Prostate gland (tissue), 2 donors: ENCODE measurements around the gene PUS10. TPM values are rescaled to one million over a fixed set of nuclear protein-coding genes. Genes with fewer than 3 reads are reported as not detected.

Experiments used
- DNase-seq: peaks from one replicate; pipeline ENCODE4 v3.0.0-alpha.2; 2019; ENCODE audit warnings: low spot score
- H3K27ac ChIP-seq, 2 donors: fragments of 200-600 bp; sonication (generic); 2 replicates each; pipeline ENCODE4 v1.5.1; 2017 to 2019
- H3K27me3 ChIP-seq: fragments of 200-600 bp; sonication (generic); replicated peaks from 2 replicates; pipeline ENCODE4 v1.5.1; 2019; ENCODE audit not compliant: insufficient read depth
- H3K36me3 ChIP-seq, 2 donors: fragments of 200-600 bp; sonication (generic); 1 replicate in 1 of 2; 2 replicates in 1 of 2; pipeline versions ENCODE4 v1.5.1 to v1.8.1; 2017 to 2019
- H3K4me1 ChIP-seq: fragments of 200-600 bp; sonication (generic); replicated peaks from 2 replicates; pipeline ENCODE4 v1.5.1; 2019
- H3K4me3 ChIP-seq, 2 donors: fragments of 200-600 bp; sonication (generic); 2 replicates each; pipeline ENCODE4 v1.5.1; 2017 to 2019
- H3K9me3 ChIP-seq: fragments of 200-600 bp; sonication (generic); 2 replicates; pipeline ENCODE4 v1.5.1; 2017
- CTCF ChIP-seq, 4 experiments: fragments of 200-600 bp in 2 of 4; fragments of 450-650 bp in 2 of 4; sonication (generic) in 2 of 4; IDR thresholded peaks; 1 replicate in 3 of 4; 2 replicates in 1 of 4; pipeline ENCODE4 v1.5.1; 2016 to 2019; ENCODE audit warnings: antibody characterized with exemption in 4 of 4, mild to moderate bottlenecking in 2 of 4, moderate library complexity in 2 of 4
- POLR2A ChIP-seq: fragments of 450-650 bp; IDR thresholded peaks from one replicate; pipeline ENCODE4 v1.6.1; 2016; ENCODE audit warnings: antibody characterized with exemption, mild to moderate bottlenecking
- POLR2AphosphoS5 ChIP-seq: sonication (generic); formaldehyde crosslinking; IDR thresholded peaks from one replicate; pipeline ENCODE4 v1.6.1; 2017; ENCODE audit warnings: antibody characterized with exemption
- WGBS: methylation state at CpG from one replicate; pipeline ENCODE4 v1.1.5; 2018; 5-methylcytosine and 5-hydroxymethylcytosine counted together
- intact Hi-C: fragments of 100-400 bp; cut with DNase I; formaldehyde crosslinking; loops from one replicate; pipeline ENCODE4 v1.14.2; 2022
- total RNA-seq, 2 donors: library from RNA; depleted of rRNA; stranded (reverse); fragments of >200 nt; gene quantifications; one replicate each; pipeline ENCODE4 v1.1.0, GENCODE V29; 2016

Gene PUS10
- total RNA-seq, 2 donors from 2014 or later, result 5.6 to 10.1 TPM

GRCh38 chr2:60948926-60949579, 69.0 kb downstream of the PUS10 start:
- H3K27ac ChIP-seq, result no peak overlapping the region
- WGBS, result 79% methylated on average over 6 of the region's 6 CpGs
- TF ChIP-seq POLR2A, result no peak
- TF ChIP-seq POLR2AphosphoS5, result no peak
- no peak for TF ChIP-seq CTCF (IDR thresholded peaks at IDR 0.05)
- H3K36me3 ChIP-seq, result no peaks in the 10 kb centered on the region
- no peaks in the 10 kb centered on the region for H3K9me3 ChIP-seq
- no peaks in the 10 kb centered on the region for H3K4me1 ChIP-seq
- H3K27me3 ChIP-seq, result no peaks in the 10 kb centered on the region
- intact Hi-C loops, result no loop called here
- no peak overlapping the region for H3K4me3 ChIP-seq
- DNase-seq, result no peak

- no peak overlapping the region for H3K27ac ChIP-seq
- no peak overlapping the region for H3K4me3 ChIP-seq
- no peaks in the 10 kb centered on the region for H3K4me1 ChIP-seq
- no peak for DNase-seq
- no peaks in the 10 kb centered on the region for H3K27me3 ChIP-seq
- 95% methylated on average over 8 of the region's 8 CpGs for WGBS
- no peaks in the 10 kb centered on the region for H3K9me3 ChIP-seq
- H3K36me3 ChIP-seq, result no peaks in the 10 kb centered on the region
- TF ChIP-seq POLR2AphosphoS5 (no peak), CTCF (IDR thresholded peaks at IDR 0.05) (no peak), POLR2A (no peak)
- intact Hi-C loops, result no loop called here
These were observed 69.9 kb downstream of the PUS10 start for GRCh38 chr2:60948161-60948560.

GRCh38 chr2:60947056-60947455, 71.0 kb downstream of the PUS10 start:
- no peak overlapping the region for H3K4me3 ChIP-seq
- intact Hi-C loops, result no loop called here
- no peak overlapping the region for H3K27ac ChIP-seq
- H3K9me3 ChIP-seq, result no peaks in the 10 kb centered on the region
- H3K4me1 ChIP-seq, result no peaks in the 10 kb centered on the region
- no peaks in the 10 kb centered on the region for H3K27me3 ChIP-seq
- TF ChIP-seq POLR2A, result no peak
- no peak for TF ChIP-seq CTCF (IDR thresholded peaks at IDR 0.05)
- TF ChIP-seq POLR2AphosphoS5, result no peak
- no peak for DNase-seq
- H3K36me3 ChIP-seq, result no peaks in the 10 kb centered on the region
- WGBS, result 81% methylated on average over 4 of the region's 4 CpGs

GRCh38 chr2:60945341-60945740, 72.7 kb downstream of the PUS10 start:
- no peak overlapping the region for H3K4me3 ChIP-seq
- H3K4me1 ChIP-seq, result no peaks in the 10 kb centered on the region
- intact Hi-C loops, result no loop called here
- no peak for TF ChIP-seq POLR2AphosphoS5
- 67% methylated on average over 2 of the region's 2 CpGs for WGBS
- H3K27me3 ChIP-seq, result no peaks in the 10 kb centered on the region
- H3K36me3 ChIP-seq, result no peaks in the 10 kb centered on the region
- no peak overlapping the region for H3K27ac ChIP-seq
- no peaks in the 10 kb centered on the region for H3K9me3 ChIP-seq
- no peak for DNase-seq

- no peak for TF ChIP-seq POLR2A
- TF ChIP-seq POLR2AphosphoS5, result no peak
- no peak for TF ChIP-seq CTCF (IDR thresholded peaks at IDR 0.05)
- no peaks in the 10 kb centered on the region for H3K36me3 ChIP-seq
- no peak overlapping the region for H3K4me3 ChIP-seq
- no peaks in the 10 kb centered on the region for H3K4me1 ChIP-seq
- no peaks in the 10 kb centered on the region for H3K27me3 ChIP-seq
- H3K9me3 ChIP-seq, result no peaks in the 10 kb centered on the region
- WGBS, result 77% methylated on average over 2 of the region's 2 CpGs
- no peak overlapping the region for H3K27ac ChIP-seq
- intact Hi-C loops, result no loop called here
- DNase-seq, result no peak
These were observed 78.4 kb downstream of the PUS10 start for GRCh38 chr2:60939622-60940021.
